ENCODE data around the gene SENP8.

Gene SENP8

GRCh38 chr15:72112805-72113204 lies 5.4 kb upstream of the SENP8 start:
- FAIRE-seq: no peak

GRCh38 chr15:72113347-72114031 lies 4.7 kb upstream of the SENP8 start:
- FAIRE-seq (no peak), DNase-seq (ENCODE audit: insufficient read length, low spot score) (no peak)

More at GRCh38 chr15:72112805-72113204, 5.4 kb upstream of the SENP8 start:
- no peak for DNase-seq (ENCODE audit: insufficient read length, low spot score)

- FAIRE-seq (peak; percentile 55), DNase-seq (ENCODE audit: insufficient read length, low spot score) (peak; percentile 35)
Observed at GRCh38 chr15:72116731-72117485, 1.3 kb upstream of the SENP8 start.

- FAIRE-seq (no peak), DNase-seq (ENCODE audit: insufficient read length, low spot score) (peak; percentile 78)
Observed at GRCh38 chr15:72117486-72118016, 652 bp upstream of the SENP8 start.

- FAIRE-seq: no peak
Observed at GRCh38 chr15:72124218-72124617, 6.0 kb downstream of the SENP8 start.

GRCh38 chr15:72127724-72128322 lies 9.6 kb downstream of the SENP8 start:
- FAIRE-seq (peak; percentile 46), DNase-seq (ENCODE audit: insufficient read length, low spot score) (no peak)

More at GRCh38 chr15:72124218-72124617, 6.0 kb downstream of the SENP8 start:
- no peak for DNase-seq (ENCODE audit: insufficient read length, low spot score)

- DNase-seq (ENCODE audit: insufficient read length, low spot score) (no peak), FAIRE-seq (no peak)
Observed at GRCh38 chr15:72128359-72128758, 10.2 kb downstream of the SENP8 start.

- FAIRE-seq (no peak), DNase-seq (ENCODE audit: insufficient read length, low spot score) (no peak)
Observed at GRCh38 chr15:72130272-72130671, 12.1 kb downstream of the SENP8 start.

GRCh38 chr15:72131922-72132321 lies 13.7 kb downstream of the SENP8 start:
- DNase-seq (ENCODE audit: insufficient read length, low spot score) (no peak), FAIRE-seq (no peak)

- FAIRE-seq: no peak
- no peak for DNase-seq (ENCODE audit: insufficient read length, low spot score)
Observed at GRCh38 chr15:72133211-72133610, 15.0 kb downstream of the SENP8 start.

- no peak for FAIRE-seq
- DNase-seq (ENCODE audit: insufficient read length, low spot score): no peak
Observed at GRCh38 chr15:72135719-72136118, 17.5 kb downstream of the SENP8 start.

- FAIRE-seq: no peak
- no peak for DNase-seq (ENCODE audit: insufficient read length, low spot score)
Observed at GRCh38 chr15:72136170-72137051, 18.2 kb downstream of the SENP8 start.

- FAIRE-seq (no peak), DNase-seq (ENCODE audit: insufficient read length, low spot score) (no peak)
Observed at GRCh38 chr15:72139667-72140066, 21.5 kb downstream of the SENP8 start.

GRCh38 chr15:72140088-72140487 lies 21.9 kb downstream of the SENP8 start:
- DNase-seq (ENCODE audit: insufficient read length, low spot score): no peak
- no peak for FAIRE-seq

GRCh38 chr15:72141171-72142084 lies 23.2 kb downstream of the SENP8 start:
- no peak for FAIRE-seq
- DNase-seq (ENCODE audit: insufficient read length, low spot score): no peak

GRCh38 chr15:72146221-72146620 lies 28.0 kb downstream of the SENP8 start:
- DNase-seq (ENCODE audit: insufficient read length, low spot score) (no peak), FAIRE-seq (no peak)

GRCh38 chr15:72146934-72147333 lies 28.7 kb downstream of the SENP8 start:
- DNase-seq (ENCODE audit: insufficient read length, low spot score) (no peak), FAIRE-seq (no peak)

GRCh38 chr15:72147418-72147817 lies 29.2 kb downstream of the SENP8 start:
- no peak for DNase-seq (ENCODE audit: insufficient read length, low spot score)

GRCh38 chr15:72153269-72154000 lies 35.2 kb downstream of the SENP8 start:
- FAIRE-seq (no peak), DNase-seq (ENCODE audit: insufficient read length, low spot score) (no peak)

More at GRCh38 chr15:72147418-72147817, 29.2 kb downstream of the SENP8 start:
- no peak for FAIRE-seq
